ENCODE results near the gene ANKRD12.
"Not testable (repeated sequence)": the region's sequence is repeated elsewhere in the genome, so short reads cannot be mapped to it uniquely, and the experiment has no call there.

The ANKRD12 gene

GRCh38 chr18:9165883-9166282 lies 29.3 kb downstream of the ANKRD12 start:
- H3K9me3 ChIP-seq (ENCODE audit: control insufficient read depth, insufficient read depth, low read depth, low read length); H3K27ac ChIP-seq (ENCODE audit: extremely low read depth, low read depth, low read length); H3K4me3 ChIP-seq (ENCODE audit: low read depth, low read length); H3K36me3 ChIP-seq (ENCODE audit: control insufficient read depth in 2 of 2, insufficient read depth in 1 of 2, low read length in 2 of 2); POLR2A ChIA-PET; H3K4me1 ChIP-seq (ENCODE audit: control insufficient read depth, insufficient read depth, low read length); CTCF ChIA-PET: not testable (repeated sequence)
- peak; percentile 53; the same call in 1 of the 2 replicates for TF ChIP-seq ZNF146 (tag by site-specific recombination; IDR thresholded peaks at IDR 0.05)

- H3K4me1 ChIP-seq (ENCODE audit: control insufficient read depth, insufficient read depth, low read length); H3K4me3 ChIP-seq (ENCODE audit: low read depth, low read length); CTCF ChIA-PET; H3K36me3 ChIP-seq (ENCODE audit: control insufficient read depth in 2 of 2, insufficient read depth in 1 of 2, low read length in 2 of 2); POLR2A ChIA-PET; H3K27ac ChIP-seq (ENCODE audit: extremely low read depth, low read depth, low read length); H3K9me3 ChIP-seq (ENCODE audit: control insufficient read depth, insufficient read depth, low read depth, low read length): not testable (repeated sequence)
Observed at GRCh38 chr18:9169515-9169914, 32.9 kb downstream of the ANKRD12 start.

DNA sequence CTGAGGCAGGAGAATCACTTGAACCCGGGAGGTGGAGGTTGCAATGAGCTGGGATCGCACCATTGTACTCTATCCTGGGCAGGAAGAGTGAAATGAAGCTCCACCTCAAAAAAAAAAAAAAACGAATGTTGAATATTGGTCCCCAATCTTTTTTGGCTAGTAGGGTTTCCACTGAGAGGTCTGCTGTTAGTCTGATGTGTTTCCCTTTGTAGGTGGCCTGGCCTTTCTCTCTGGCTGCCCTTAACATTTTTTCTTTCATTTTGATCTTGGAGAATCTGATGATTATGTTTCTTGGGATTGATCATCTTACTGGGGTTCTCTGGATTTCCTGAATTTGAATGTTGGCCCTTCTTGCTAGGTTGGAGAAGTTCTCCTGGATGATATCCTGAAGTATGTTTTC lies 35.3 kb downstream of the ANKRD12 start:
- H3K9me3 ChIP-seq (ENCODE audit: control insufficient read depth, insufficient read depth, low read depth, low read length); H3K36me3 ChIP-seq (ENCODE audit: control insufficient read depth in 2 of 2, insufficient read depth in 1 of 2, low read length in 2 of 2); H3K27ac ChIP-seq (ENCODE audit: extremely low read depth, low read depth, low read length); H3K4me3 ChIP-seq (ENCODE audit: low read depth, low read length); H3K4me1 ChIP-seq (ENCODE audit: control insufficient read depth, insufficient read depth, low read length); POLR2A ChIA-PET; CTCF ChIA-PET: not testable (repeated sequence)

DNA sequence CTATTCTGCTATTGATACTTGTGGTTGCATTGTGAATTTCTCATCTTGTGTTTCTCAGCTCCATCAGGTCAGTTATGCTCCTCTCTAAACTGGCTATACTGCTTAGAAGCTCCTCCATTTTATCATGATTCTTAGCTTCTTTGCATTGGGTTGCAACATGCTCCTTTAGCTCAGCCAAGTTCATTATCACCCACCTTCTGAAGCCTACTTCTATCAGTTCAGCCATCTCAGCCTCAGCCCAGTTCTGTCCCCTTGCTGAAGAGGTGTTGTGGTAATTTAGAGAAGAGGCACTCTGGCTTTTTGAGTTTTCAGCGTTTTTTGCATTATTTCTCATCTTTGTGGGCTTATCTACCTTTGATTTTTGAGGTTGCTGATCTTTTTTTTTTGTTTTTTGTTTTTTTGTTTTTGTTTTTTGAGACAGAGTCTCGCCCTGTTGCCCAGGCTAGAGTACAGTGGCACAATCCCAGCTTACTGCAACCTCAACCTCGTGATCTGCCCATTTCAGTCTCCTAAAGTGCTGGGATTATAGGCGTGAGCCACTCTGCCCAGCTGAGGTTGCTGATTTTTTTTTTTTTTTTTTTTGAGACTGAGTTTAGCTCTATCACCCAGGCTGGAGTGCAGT lies 36.0 kb downstream of the ANKRD12 start:
- Histone ChIP-seq H3K9me3 (ENCODE audit: control insufficient read depth, insufficient read depth, low read depth, low read length) (no peaks in the 10 kb centered on the region), H3K4me3 (ENCODE audit: low read depth, low read length) (no peak overlapping the region), H3K36me3 (ENCODE audit: control insufficient read depth in 2 of 2, insufficient read depth in 1 of 2, low read length in 2 of 2) (no peaks in the 10 kb centered on the region), H3K27ac (ENCODE audit: extremely low read depth, low read depth, low read length) (no peak overlapping the region), H3K4me1 (ENCODE audit: control insufficient read depth, insufficient read depth, low read length) (no peaks in the 10 kb centered on the region)
- ChIA-PET POLR2A (no interaction called here), CTCF (no interaction called here)
- no peak for TF ChIP-seq ZNF341 (tag by site-specific recombination; IDR thresholded peaks at IDR 0.05; ENCODE audit: low read depth)
- no peak for TF ChIP-seq ZNF138 (tag by site-specific recombination; IDR thresholded peaks at IDR 0.05; ENCODE audit: borderline replicate concordance)
- TF ChIP-seq ZNF560 (tag by site-specific recombination; IDR thresholded peaks at IDR 0.05; ENCODE audit: borderline replicate concordance) = no peak
- no peak for TF ChIP-seq ZBTB26 (tag by site-specific recombination; optimal IDR thresholded peaks at IDR 0.05)

DNA sequence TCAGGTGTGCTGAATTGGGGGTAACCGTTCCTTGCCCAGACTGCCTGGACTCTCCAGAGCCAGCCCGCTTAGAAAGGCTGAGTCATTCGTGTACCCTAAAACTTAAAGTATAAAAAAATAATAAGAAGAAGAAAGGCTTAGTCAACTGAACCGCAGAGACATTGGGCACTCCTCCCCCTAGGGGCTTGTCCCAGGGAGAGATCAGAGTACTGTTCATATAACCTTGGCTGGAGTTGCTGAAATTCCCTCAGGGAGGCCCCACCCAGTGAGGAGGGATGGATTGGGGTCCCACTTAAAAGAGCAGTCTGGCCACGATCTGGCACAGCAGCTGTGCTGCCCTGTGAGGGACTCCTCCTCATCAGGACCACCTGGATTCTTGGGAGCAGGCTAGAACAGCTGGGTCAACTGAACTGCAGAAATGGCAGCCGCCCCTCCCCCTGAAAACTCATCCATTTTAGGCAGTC lies 37.2 kb downstream of the ANKRD12 start:
- ChIA-PET POLR2A (no interaction called here), CTCF (no interaction called here)
- Histone ChIP-seq H3K36me3 (ENCODE audit: control insufficient read depth in 2 of 2, insufficient read depth in 1 of 2, low read length in 2 of 2) (no peaks in the 10 kb centered on the region), H3K9me3 (ENCODE audit: control insufficient read depth, insufficient read depth, low read depth, low read length) (no peaks in the 10 kb centered on the region), H3K4me1 (ENCODE audit: control insufficient read depth, insufficient read depth, low read length) (no peaks in the 10 kb centered on the region), H3K4me3 (ENCODE audit: low read depth, low read length) (no peak overlapping the region), H3K27ac (ENCODE audit: extremely low read depth, low read depth, low read length) (no peak overlapping the region)
- no peak for TF ChIP-seq ZNF571 (tag by site-specific recombination; IDR thresholded peaks at IDR 0.05)
- no peak for TF ChIP-seq MYNN (tag by site-specific recombination; IDR thresholded peaks at IDR 0.05; ENCODE audit: borderline replicate concordance)
- no peak for TF ChIP-seq ZNF555 (tag by site-specific recombination; conservative IDR thresholded peaks at IDR 0.05)
- TF ChIP-seq EGR2 (tag by site-specific recombination; IDR thresholded peaks at IDR 0.05; ENCODE audit: low read depth) = no peak
- no peak for TF ChIP-seq ZNF23 (tag by site-specific recombination; IDR thresholded peaks at IDR 0.05; ENCODE audit: borderline replicate concordance)
- TF ChIP-seq ZNF660 (tag by site-specific recombination; IDR thresholded peaks at IDR 0.05) = no peak
- no peak for TF ChIP-seq ZNF394 (tag by site-specific recombination; IDR thresholded peaks at IDR 0.05; ENCODE audit: borderline replicate concordance)
- TF ChIP-seq ZNF266 (tag by site-specific recombination; IDR thresholded peaks at IDR 0.05; ENCODE audit: low read depth) = no peak
- TF ChIP-seq ZNF544 (tag by site-specific recombination; IDR thresholded peaks at IDR 0.05) = no peak
- TF ChIP-seq, protein P1, sequence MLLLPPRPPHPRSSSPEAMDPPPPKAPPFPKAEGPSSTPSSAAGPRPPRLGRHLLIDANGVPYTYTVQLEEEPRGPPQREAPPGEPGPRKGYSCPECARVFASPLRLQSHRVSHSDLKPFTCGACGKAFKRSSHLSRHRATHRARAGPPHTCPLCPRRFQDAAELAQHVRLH (tag by site-specific recombination; IDR thresholded peaks at IDR 0.05) = no peak
- TF ChIP-seq ZNF501 (tag by site-specific recombination; IDR thresholded peaks at IDR 0.05) = no peak

Data from HEK293 (cell line).